ENCODE measurements around the gene FREM1. TPM values are rescaled to one million over a fixed set of nuclear protein-coding genes. Genes with fewer than 3 reads are reported as not detected.

The FREM1 gene
- total RNA-seq, 2 experiments from 2014 or later = not detected

DNA sequence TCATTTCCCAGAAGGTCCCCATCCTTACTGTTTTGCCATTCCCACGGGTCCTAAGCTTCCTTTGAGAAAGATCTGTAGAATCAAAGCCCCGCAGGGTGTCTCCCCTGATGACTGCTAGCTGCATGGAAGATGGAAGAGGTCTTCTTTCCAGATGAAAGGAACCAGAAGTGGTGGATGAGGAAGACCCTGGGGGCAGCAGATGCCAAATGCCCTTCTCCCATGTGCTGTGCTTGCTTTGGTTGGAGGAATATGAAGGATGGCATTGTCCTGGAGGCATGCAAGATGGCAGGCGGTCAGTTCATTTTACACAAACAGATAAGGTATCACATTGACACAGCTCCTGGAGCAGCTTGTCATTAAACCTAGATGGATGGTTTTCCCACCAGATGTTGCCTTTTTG, 161.9 kb downstream of the FREM1 start:
- no peak overlapping the region for H3K4me3 Mint-ChIP-seq
- peaks cover 5% of the 10 kb centered on the region for H3K4me1 Mint-ChIP-seq
- H3K27ac Mint-ChIP-seq = no peak overlapping the region
- ChIA-PET CTCF (no interaction called here), POLR2A (no interaction called here)
- H3K9me3 Mint-ChIP-seq = no peaks in the 10 kb centered on the region
- H3K27me3 Mint-ChIP-seq = peaks cover 15% of the 10 kb centered on the region
- no peak for DNase-seq
- H3K36me3 Mint-ChIP-seq (ENCODE audit: low read depth) = no peaks in the 10 kb centered on the region

- DNase-seq = no peak
- Mint-ChIP-seq H3K9me3 (no peaks in the 10 kb centered on the region), H3K27me3 (peaks cover 17% of the 10 kb centered on the region), H3K4me3 (no peak overlapping the region), H3K4me1 (peaks cover 5% of the 10 kb centered on the region), H3K27ac (no peak overlapping the region), H3K36me3 (ENCODE audit: low read depth) (no peaks in the 10 kb centered on the region)
- POLR2A ChIA-PET = no interaction called here
- CTCF ChIA-PET = no interaction called here
Observed at GRCh38 chr9:14747111-14747510, 163.1 kb downstream of the FREM1 start.

GRCh38 chr9:14746626-14747025, 163.6 kb downstream of the FREM1 start:
- DNase-seq = no peak
- Mint-ChIP-seq H3K4me3 (no peak overlapping the region), H3K27ac (no peak overlapping the region), H3K27me3 (peaks cover 17% of the 10 kb centered on the region), H3K4me1 (peaks cover 5% of the 10 kb centered on the region), H3K9me3 (no peaks in the 10 kb centered on the region), H3K36me3 (ENCODE audit: low read depth) (no peaks in the 10 kb centered on the region)
- ChIA-PET POLR2A (no interaction called here), CTCF (no interaction called here)

GRCh38 chr9:14744768-14745167, 165.5 kb downstream of the FREM1 start:
- H3K4me1 Mint-ChIP-seq = peaks cover 3% of the 10 kb centered on the region
- H3K27ac Mint-ChIP-seq = no peak overlapping the region
- no peaks in the 10 kb centered on the region for H3K36me3 Mint-ChIP-seq (ENCODE audit: low read depth)
- POLR2A ChIA-PET = no interaction called here
- CTCF ChIA-PET = no interaction called here
- no peak for DNase-seq
- no peak overlapping the region for H3K4me3 Mint-ChIP-seq
- H3K9me3 Mint-ChIP-seq = no peaks in the 10 kb centered on the region
- H3K27me3 Mint-ChIP-seq = peaks cover 5% of the 10 kb centered on the region

- Mint-ChIP-seq H3K27ac (no peak overlapping the region), H3K4me1 (no peaks in the 10 kb centered on the region), H3K9me3 (no peaks in the 10 kb centered on the region), H3K4me3 (no peak overlapping the region), H3K36me3 (ENCODE audit: low read depth) (no peaks in the 10 kb centered on the region), H3K27me3 (peaks cover 4% of the 10 kb centered on the region)
- CTCF ChIA-PET = no interaction called here
- DNase-seq = no peak
- POLR2A ChIA-PET = no interaction called here
Observed at GRCh38 chr9:14741369-14741768, 168.9 kb downstream of the FREM1 start.

DNA sequence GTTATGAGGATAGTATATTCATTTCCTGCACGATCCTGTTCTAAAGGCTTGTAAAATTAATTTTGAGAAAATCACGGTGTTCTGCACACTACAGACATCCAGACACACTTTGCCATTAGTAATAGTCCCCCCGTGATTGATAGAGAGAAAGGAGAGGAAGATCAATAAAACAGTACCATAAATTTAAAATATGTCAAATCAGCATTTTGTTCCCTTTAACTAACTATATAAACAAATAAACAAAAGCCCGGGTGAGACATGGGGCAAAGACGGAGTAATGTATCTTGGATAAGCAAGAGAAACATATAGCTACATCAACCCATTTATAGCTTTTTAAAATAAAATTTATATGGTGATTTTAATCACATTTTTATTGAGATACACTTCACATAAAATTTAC, 177.1 kb downstream of the FREM1 start:
- POLR2A ChIA-PET = no interaction called here
- H3K4me3 Mint-ChIP-seq = no peak overlapping the region
- no peaks in the 10 kb centered on the region for H3K4me1 Mint-ChIP-seq
- no peaks in the 10 kb centered on the region for H3K9me3 Mint-ChIP-seq
- peaks cover 10% of the 10 kb centered on the region for H3K27me3 Mint-ChIP-seq
- no peak for DNase-seq
- CTCF ChIA-PET = no interaction called here
- no peak overlapping the region for H3K27ac Mint-ChIP-seq
- H3K36me3 Mint-ChIP-seq (ENCODE audit: low read depth) = no peaks in the 10 kb centered on the region

DNA sequence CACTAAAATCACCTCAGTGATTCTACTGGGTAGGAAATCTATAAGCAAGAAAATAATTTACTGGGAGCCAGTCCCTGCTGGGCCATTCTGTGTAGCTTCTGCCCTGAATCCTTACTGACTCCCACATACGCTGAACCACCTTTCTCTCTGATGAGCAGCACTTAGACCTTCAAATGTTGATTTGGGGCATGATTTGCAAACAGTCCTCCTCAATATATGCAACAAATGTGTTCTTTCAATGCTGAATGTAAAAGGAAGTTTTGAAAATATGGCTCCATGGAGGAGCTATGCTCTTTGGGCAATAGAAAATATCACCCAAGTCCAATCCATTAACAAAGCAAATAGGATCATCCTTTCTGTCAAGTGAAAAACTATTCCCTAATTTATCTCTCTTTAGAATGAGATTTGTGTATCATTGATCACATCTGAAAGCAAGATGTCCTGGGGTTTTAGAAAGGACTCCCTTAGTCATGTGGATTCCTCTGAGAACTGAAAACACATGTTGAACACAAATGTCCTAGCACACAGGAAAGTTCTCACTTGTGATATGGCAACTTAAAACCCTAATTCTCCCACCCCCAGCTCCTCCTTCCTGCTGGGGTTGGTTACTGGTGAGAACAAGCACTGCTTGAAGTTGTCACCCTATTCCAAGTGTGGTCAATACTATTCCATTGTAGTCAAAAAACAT, 178.8 kb downstream of the FREM1 start:
- H3K27me3 Mint-ChIP-seq = peaks cover 9% of the 10 kb centered on the region
- H3K27ac Mint-ChIP-seq = no peak overlapping the region
- no peaks in the 10 kb centered on the region for H3K4me1 Mint-ChIP-seq
- H3K9me3 Mint-ChIP-seq = no peaks in the 10 kb centered on the region
- CTCF ChIA-PET = no interaction called here
- no peak overlapping the region for H3K4me3 Mint-ChIP-seq
- no peak for DNase-seq
- POLR2A ChIA-PET = no interaction called here
- H3K36me3 Mint-ChIP-seq (ENCODE audit: low read depth) = no peaks in the 10 kb centered on the region

DNA sequence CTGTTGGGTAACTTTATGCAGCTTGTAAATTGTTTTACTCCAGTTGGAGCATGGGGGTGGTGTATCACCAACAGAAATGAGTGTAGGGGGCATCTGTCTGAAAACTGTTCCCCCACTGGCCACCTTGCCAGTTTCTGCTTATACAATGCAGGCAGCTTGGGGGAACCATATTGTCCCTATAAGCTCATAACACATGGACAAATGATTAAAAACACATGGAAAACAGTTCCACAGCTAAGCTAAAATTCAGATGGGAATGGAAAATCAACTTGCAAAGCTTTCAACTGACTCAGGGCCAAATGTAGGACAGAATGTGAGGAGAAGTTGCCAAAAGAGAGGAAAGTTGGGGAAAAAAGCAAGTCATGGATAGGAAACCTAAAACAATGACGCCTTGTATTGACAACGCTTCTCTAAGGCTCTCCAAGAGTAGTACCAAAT, 179.7 kb downstream of the FREM1 start:
- no peak overlapping the region for H3K4me3 Mint-ChIP-seq
- peaks cover 7% of the 10 kb centered on the region for H3K27me3 Mint-ChIP-seq
- ChIA-PET CTCF (no interaction called here), POLR2A (no interaction called here)
- H3K27ac Mint-ChIP-seq = no peak overlapping the region
- no peaks in the 10 kb centered on the region for H3K36me3 Mint-ChIP-seq (ENCODE audit: low read depth)
- DNase-seq = no peak
- no peaks in the 10 kb centered on the region for H3K4me1 Mint-ChIP-seq
- no peaks in the 10 kb centered on the region for H3K9me3 Mint-ChIP-seq

- CTCF ChIA-PET = no interaction called here
- POLR2A ChIA-PET = no interaction called here
- peaks cover 6% of the 10 kb centered on the region for H3K27me3 Mint-ChIP-seq
- DNase-seq = no peak
- no peaks in the 10 kb centered on the region for H3K4me1 Mint-ChIP-seq
- no peaks in the 10 kb centered on the region for H3K9me3 Mint-ChIP-seq
- H3K36me3 Mint-ChIP-seq (ENCODE audit: low read depth) = no peaks in the 10 kb centered on the region
- no peak overlapping the region for H3K4me3 Mint-ChIP-seq
- H3K27ac Mint-ChIP-seq = no peak overlapping the region
Observed at GRCh38 chr9:14723301-14723700, 186.9 kb downstream of the FREM1 start.

GRCh38 chr9:14722391-14723035, 187.7 kb downstream of the FREM1 start, which contains the start of gene CER1:
Gene CER1, minus strand, starts transcription at chr9:14722733. Its CDS starts 61 bp downstream, at chr9:14722672.
- DNase-seq = no peak
- POLR2A ChIA-PET = no interaction called here
- Mint-ChIP-seq H3K27ac (no peak within 1 kb of the TSS), H3K9me3 (no peaks in the 10 kb centered on the region), H3K36me3 (ENCODE audit: low read depth) (no peaks in the 10 kb centered on the region), H3K27me3 (peaks cover 12% of the 10 kb centered on the region), H3K4me3 (no peak within 1 kb of the TSS), H3K4me1 (no peaks in the 10 kb centered on the region)
- CTCF ChIA-PET = interaction anchor here (1.0 kb wide), 1 partner anchor 16 kb away, joined by 3 read pairs; no protein-coding TSS in a partner anchor

DNA sequence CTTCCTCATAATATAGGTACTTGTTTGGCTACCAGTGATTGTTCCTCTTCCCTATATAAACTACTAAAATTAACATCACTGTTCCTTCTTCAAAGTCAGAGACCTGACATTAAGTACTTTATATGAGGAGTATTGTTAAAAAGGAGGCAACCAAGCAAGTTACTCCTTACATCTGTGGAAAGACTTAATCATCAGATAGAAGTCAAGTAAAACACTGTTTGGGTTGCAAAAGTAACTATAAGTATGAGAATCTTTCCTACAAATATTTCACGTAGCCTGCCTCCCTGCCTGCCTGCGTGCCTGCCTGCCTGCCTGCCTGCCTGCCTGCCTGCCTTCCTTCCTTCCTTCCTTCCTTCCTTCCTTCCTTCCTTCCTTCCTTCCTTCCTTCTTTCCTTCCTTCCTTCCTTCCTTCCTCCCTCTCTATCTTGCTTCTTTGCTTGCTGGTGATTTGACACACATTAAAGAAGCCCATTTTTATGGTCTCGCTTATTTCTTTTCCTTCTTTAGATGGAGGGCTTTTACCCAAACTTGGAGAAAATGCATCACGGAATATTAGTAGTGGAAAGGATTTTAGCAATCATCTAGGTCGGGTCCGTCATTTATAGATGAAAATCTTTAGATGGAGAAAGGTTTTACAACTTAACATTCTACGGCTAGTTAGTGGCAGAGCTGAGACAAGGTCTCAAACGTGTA, 190.9 kb downstream of the FREM1 start:
- ChIA-PET POLR2A (no interaction called here), CTCF (no interaction called here)
- Mint-ChIP-seq H3K27ac (no peak overlapping the region), H3K9me3 (no peaks in the 10 kb centered on the region), H3K27me3 (peaks cover 17% of the 10 kb centered on the region), H3K4me1 (no peaks in the 10 kb centered on the region), H3K36me3 (ENCODE audit: low read depth) (no peaks in the 10 kb centered on the region), H3K4me3 (no peak overlapping the region)
- no peak for DNase-seq

DNA sequence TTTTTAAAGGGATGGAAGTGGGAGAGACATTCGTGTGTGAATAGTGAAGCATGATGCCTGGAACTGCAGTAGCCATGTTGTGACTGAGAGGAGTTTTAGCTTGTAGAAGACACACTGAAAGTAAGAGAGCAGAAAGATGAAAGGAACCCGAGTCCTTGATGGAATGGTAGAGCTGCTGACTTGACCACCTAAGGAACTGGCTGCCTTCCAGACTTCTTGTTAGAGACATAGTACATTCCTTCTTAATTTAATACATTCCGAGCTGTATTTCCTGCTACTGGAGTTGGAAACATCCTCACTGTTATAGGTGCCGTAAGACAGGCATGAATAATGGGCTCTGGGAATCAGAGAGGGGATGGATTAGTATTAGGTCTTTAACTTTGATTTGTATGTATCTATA, 195.1 kb downstream of the FREM1 start:
- ChIA-PET POLR2A (no interaction called here), CTCF (no interaction called here)
- DNase-seq = no peak
- H3K4me3 Mint-ChIP-seq = no peak overlapping the region
- H3K27me3 Mint-ChIP-seq = peaks cover 25% of the 10 kb centered on the region
- H3K9me3 Mint-ChIP-seq = peaks cover under 1% of the 10 kb centered on the region
- H3K27ac Mint-ChIP-seq = no peak overlapping the region
- H3K36me3 Mint-ChIP-seq (ENCODE audit: low read depth) = no peaks in the 10 kb centered on the region
- H3K4me1 Mint-ChIP-seq = no peaks in the 10 kb centered on the region

- DNase-seq = no peak
- peaks cover 2% of the 10 kb centered on the region for H3K9me3 Mint-ChIP-seq
- no peaks in the 10 kb centered on the region for H3K36me3 Mint-ChIP-seq (ENCODE audit: low read depth)
- ChIA-PET CTCF (no interaction called here), POLR2A (no interaction called here)
- no peaks in the 10 kb centered on the region for H3K4me1 Mint-ChIP-seq
- H3K27me3 Mint-ChIP-seq = peaks cover 28% of the 10 kb centered on the region
- H3K4me3 Mint-ChIP-seq = no peak overlapping the region
- H3K27ac Mint-ChIP-seq = no peak overlapping the region
Observed at GRCh38 chr9:14713187-14713767, 197.0 kb downstream of the FREM1 start.

All from activated CD4-positive, alpha-beta T cell treated with anti-CD3 and anti-CD28 coated beads, Interleukin-2, amount 10 ng/mL, durations not matched to agents 7 days and 5 days (primary cell).